Karpas-422 (cell line): ENCODE data around the gene VPS8. TPM values are rescaled to one million over a fixed set of nuclear protein-coding genes. Genes with fewer than 3 reads are reported as not detected.

Source experiments
- DNase-seq: peaks from one replicate; pipeline ENCODE4 v3.0.0-alpha.2; 2015
- H2AFZ ChIP-seq: fragments of 200-600 bp; sonication (generic); 2 replicates; pipeline ENCODE4 v1.6.1; 2014; ENCODE audit warnings: antibody characterized with exemption, low read length, mixed read lengths
- H3K27ac ChIP-seq: fragments of 200-600 bp; sonication (generic); 2 replicates; pipeline ENCODE4 v1.5.1; 2014; ENCODE audit warnings: mild to moderate bottlenecking, low read length, moderate library complexity
- H3K27me3 ChIP-seq: fragments of 200-600 bp; sonication (generic); 2 replicates; pipeline ENCODE4 v1.6.1; 2014; ENCODE audit warnings: low read length, mixed read lengths
- H3K36me3 ChIP-seq: fragments of 200-600 bp; sonication (generic); 2 replicates; pipeline ENCODE4 v1.6.1; 2014; ENCODE audit warnings: low read length, mixed read lengths; ENCODE audit not compliant: insufficient read depth
- H3K4me1 ChIP-seq: fragments of 200-600 bp; sonication (generic); 2 replicates; pipeline ENCODE4 v1.6.1; 2014; ENCODE audit warnings: mild to moderate bottlenecking, low read length, mixed read lengths
- H3K4me2 ChIP-seq: fragments of 200-600 bp; sonication (generic); 2 replicates; pipeline ENCODE4 v1.6.1; 2014; ENCODE audit warnings: low read length, low read depth, mild to moderate bottlenecking; ENCODE audit not compliant: poor library complexity, severe bottlenecking
- H3K4me3 ChIP-seq: fragments of 200-600 bp; sonication (generic); 2 replicates; pipeline ENCODE4 v1.5.1; 2014; ENCODE audit warnings: mild to moderate bottlenecking, antibody characterized with exemption, low read length, mixed read lengths
- H3K79me2 ChIP-seq: fragments of 200-600 bp; sonication (generic); 2 replicates; pipeline ENCODE4 v1.6.1; 2014; ENCODE audit warnings: mild to moderate bottlenecking, low read length, mixed read lengths
- H3K9ac ChIP-seq: fragments of 200-600 bp; sonication (generic); 2 replicates; pipeline ENCODE4 v1.6.0; 2014; ENCODE audit warnings: low read length
- H3K9me2 ChIP-seq: fragments of 200-600 bp; sonication (generic), shearing (Covaris generic); replicated peaks from 2 replicates; pipeline ENCODE4 v1.6.0; 2014; ENCODE audit warnings: mild to moderate bottlenecking, low read length, moderate library complexity; ENCODE audit not compliant: insufficient read depth
- H3K9me3 ChIP-seq: fragments of 300-700, 200-600 bp; sonication (generic); 2 replicates; pipeline ENCODE4 v1.6.1; 2014; ENCODE audit warnings: low read length, mixed read lengths
- H4K20me1 ChIP-seq: fragments of 200-600 bp; sonication (generic); 2 replicates; pipeline ENCODE4 v1.6.1; 2014; ENCODE audit warnings: mild to moderate bottlenecking, antibody characterized with exemption, low read length, low read depth; ENCODE audit not compliant: insufficient read depth
- total RNA-seq: library from RNA; depleted of rRNA; stranded (reverse); fragments of >200 nt; shearing (Covaris generic); gene quantifications from 2 replicates; pipeline ENCODE4 v1.2.3, GENCODE V29; 2014; ENCODE audit warnings: low replicate concordance

The VPS8 gene
- total RNA-seq, 1 experiment from 2014 or later, result 168 TPM

- Histone ChIP-seq H4K20me1 (no peaks in the 10 kb centered on the region), H3K9me3 (no peaks in the 10 kb centered on the region), H3K4me2 (no peak overlapping the region), H3K9ac (no peak overlapping the region), H3K36me3 (no peaks in the 10 kb centered on the region), H3K79me2 (no peaks in the 10 kb centered on the region), H3K4me1 (peaks cover 9% of the 10 kb centered on the region), H2AFZ (no peak overlapping the region), H3K27ac (no peak overlapping the region), H3K27me3 (no peaks in the 10 kb centered on the region), H3K9me2 (no peaks in the 10 kb centered on the region), H3K4me3 (no peak overlapping the region)
- no peak for DNase-seq
These were observed 229.6 kb downstream of the VPS8 start for GRCh38 chr3:185041540-185041939.

GRCh38 chr3:185042312-185043050, 230.5 kb downstream of the VPS8 start:
- no peak overlapping the region for H3K4me2 ChIP-seq
- H3K9me2 ChIP-seq, result no peaks in the 10 kb centered on the region
- no peaks in the 10 kb centered on the region for H3K36me3 ChIP-seq
- H3K4me1 ChIP-seq, result peaks cover 9% of the 10 kb centered on the region
- H3K9ac ChIP-seq, result no peak overlapping the region
- no peak overlapping the region for H3K4me3 ChIP-seq
- no peaks in the 10 kb centered on the region for H3K9me3 ChIP-seq
- no peak overlapping the region for H3K27ac ChIP-seq
- no peaks in the 10 kb centered on the region for H4K20me1 ChIP-seq
- no peaks in the 10 kb centered on the region for H3K27me3 ChIP-seq
- H2AFZ ChIP-seq, result no peak overlapping the region
- no peak for DNase-seq
- H3K79me2 ChIP-seq, result no peaks in the 10 kb centered on the region

- no peaks in the 10 kb centered on the region for H4K20me1 ChIP-seq
- no peaks in the 10 kb centered on the region for H3K9me3 ChIP-seq
- H3K4me2 ChIP-seq, result no peak overlapping the region
- no peak overlapping the region for H3K4me3 ChIP-seq
- no peak overlapping the region for H2AFZ ChIP-seq
- no peaks in the 10 kb centered on the region for H3K36me3 ChIP-seq
- H3K9me2 ChIP-seq, result no peaks in the 10 kb centered on the region
- no peak for DNase-seq
- no peak overlapping the region for H3K27ac ChIP-seq
- no peaks in the 10 kb centered on the region for H3K79me2 ChIP-seq
- H3K4me1 ChIP-seq, result peaks cover 9% of the 10 kb centered on the region
- H3K27me3 ChIP-seq, result no peaks in the 10 kb centered on the region
- no peak overlapping the region for H3K9ac ChIP-seq
These were observed 234.2 kb downstream of the VPS8 start for GRCh38 chr3:185046164-185046515.

GRCh38 chr3:185046603-185047002, 234.6 kb downstream of the VPS8 start:
- no peak overlapping the region for H3K4me3 ChIP-seq
- no peaks in the 10 kb centered on the region for H3K36me3 ChIP-seq
- peaks cover 9% of the 10 kb centered on the region for H3K4me1 ChIP-seq
- no peak overlapping the region for H2AFZ ChIP-seq
- no peaks in the 10 kb centered on the region for H4K20me1 ChIP-seq
- H3K9ac ChIP-seq, result no peak overlapping the region
- H3K27ac ChIP-seq, result no peak overlapping the region
- H3K9me2 ChIP-seq, result no peaks in the 10 kb centered on the region
- H3K9me3 ChIP-seq, result no peaks in the 10 kb centered on the region
- DNase-seq, result no peak
- H3K27me3 ChIP-seq, result no peaks in the 10 kb centered on the region
- no peaks in the 10 kb centered on the region for H3K79me2 ChIP-seq
- H3K4me2 ChIP-seq, result no peak overlapping the region

GRCh38 chr3:185049710-185050109, 237.7 kb downstream of the VPS8 start:
- Histone ChIP-seq H3K27me3 (no peaks in the 10 kb centered on the region), H3K4me2 (no peak overlapping the region), H3K9me3 (no peaks in the 10 kb centered on the region), H3K79me2 (no peaks in the 10 kb centered on the region), H3K9me2 (no peaks in the 10 kb centered on the region), H3K27ac (no peak overlapping the region), H3K4me1 (peaks cover 9% of the 10 kb centered on the region), H4K20me1 (no peaks in the 10 kb centered on the region), H3K4me3 (no peak overlapping the region), H3K9ac (no peak overlapping the region), H3K36me3 (peaks cover 18% of the 10 kb centered on the region), H2AFZ (no peak overlapping the region)
- DNase-seq, result no peak

- Histone ChIP-seq H2AFZ (no peak overlapping the region), H3K4me3 (no peak overlapping the region), H3K9me3 (no peaks in the 10 kb centered on the region), H3K9ac (no peak overlapping the region), H3K9me2 (no peaks in the 10 kb centered on the region), H3K36me3 (peaks cover 32% of the 10 kb centered on the region), H3K4me1 (no peaks in the 10 kb centered on the region), H3K27ac (no peak overlapping the region), H4K20me1 (no peaks in the 10 kb centered on the region), H3K27me3 (no peaks in the 10 kb centered on the region), H3K4me2 (no peak overlapping the region), H3K79me2 (no peaks in the 10 kb centered on the region)
- DNase-seq, result no peak
These were observed 239.8 kb downstream of the VPS8 start for GRCh38 chr3:185051801-185052200.

GRCh38 chr3:185052631-185053030, 240.7 kb downstream of the VPS8 start:
- Histone ChIP-seq H3K4me2 (no peak overlapping the region), H3K27me3 (no peaks in the 10 kb centered on the region), H3K79me2 (no peaks in the 10 kb centered on the region), H3K36me3 (peaks cover 32% of the 10 kb centered on the region), H3K9me3 (no peaks in the 10 kb centered on the region), H4K20me1 (no peaks in the 10 kb centered on the region), H3K9ac (no peak overlapping the region), H3K27ac (no peak overlapping the region), H2AFZ (no peak overlapping the region), H3K4me1 (no peaks in the 10 kb centered on the region), H3K9me2 (no peaks in the 10 kb centered on the region), H3K4me3 (no peak overlapping the region)
- no peak for DNase-seq

- no peaks in the 10 kb centered on the region for H3K79me2 ChIP-seq
- peaks cover 32% of the 10 kb centered on the region for H3K36me3 ChIP-seq
- H4K20me1 ChIP-seq, result no peaks in the 10 kb centered on the region
- H3K4me3 ChIP-seq, result no peak overlapping the region
- H3K9me2 ChIP-seq, result no peaks in the 10 kb centered on the region
- no peak overlapping the region for H3K27ac ChIP-seq
- no peak overlapping the region for H3K4me2 ChIP-seq
- H2AFZ ChIP-seq, result no peak overlapping the region
- no peaks in the 10 kb centered on the region for H3K27me3 ChIP-seq
- no peak overlapping the region for H3K9ac ChIP-seq
- no peak for DNase-seq
- no peaks in the 10 kb centered on the region for H3K4me1 ChIP-seq
- H3K9me3 ChIP-seq, result no peaks in the 10 kb centered on the region
These were observed 244.9 kb downstream of the VPS8 start for GRCh38 chr3:185056908-185057307.
